Measurements from ENCODE around the gene CUX1.

The CUX1 gene

DNA sequence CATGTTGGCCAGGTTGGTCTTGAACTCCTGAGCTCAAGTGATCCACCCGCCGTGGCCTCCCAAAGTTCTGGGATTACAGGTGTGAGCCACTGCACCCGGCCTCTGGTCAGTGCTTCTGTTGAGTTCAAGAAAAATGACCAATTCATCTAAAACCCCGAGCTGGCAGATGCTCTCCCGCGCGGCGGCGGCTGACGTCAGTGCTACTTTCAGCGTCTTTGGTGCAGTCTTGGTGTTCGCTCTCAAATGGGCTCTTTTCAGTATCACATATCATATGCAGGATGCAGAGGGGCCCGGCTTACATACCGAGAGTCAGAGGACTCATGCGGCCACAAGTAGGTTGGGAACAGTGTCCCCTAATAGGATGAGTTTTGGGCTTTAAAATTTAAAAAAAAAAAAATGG lies 125.9 kb downstream of the CUX1 start:
- no peak overlapping the region for H3K4me3 ChIP-seq (ENCODE audit: low read depth, low read length)
- in situ Hi-C loops (cut with HindIII; ENCODE audit: low sequenced_read_pairs): no loop called here
- no peak for DNase-seq (ENCODE audit: low read depth, low spot score)
- TF ChIP-seq, protein P1, sequence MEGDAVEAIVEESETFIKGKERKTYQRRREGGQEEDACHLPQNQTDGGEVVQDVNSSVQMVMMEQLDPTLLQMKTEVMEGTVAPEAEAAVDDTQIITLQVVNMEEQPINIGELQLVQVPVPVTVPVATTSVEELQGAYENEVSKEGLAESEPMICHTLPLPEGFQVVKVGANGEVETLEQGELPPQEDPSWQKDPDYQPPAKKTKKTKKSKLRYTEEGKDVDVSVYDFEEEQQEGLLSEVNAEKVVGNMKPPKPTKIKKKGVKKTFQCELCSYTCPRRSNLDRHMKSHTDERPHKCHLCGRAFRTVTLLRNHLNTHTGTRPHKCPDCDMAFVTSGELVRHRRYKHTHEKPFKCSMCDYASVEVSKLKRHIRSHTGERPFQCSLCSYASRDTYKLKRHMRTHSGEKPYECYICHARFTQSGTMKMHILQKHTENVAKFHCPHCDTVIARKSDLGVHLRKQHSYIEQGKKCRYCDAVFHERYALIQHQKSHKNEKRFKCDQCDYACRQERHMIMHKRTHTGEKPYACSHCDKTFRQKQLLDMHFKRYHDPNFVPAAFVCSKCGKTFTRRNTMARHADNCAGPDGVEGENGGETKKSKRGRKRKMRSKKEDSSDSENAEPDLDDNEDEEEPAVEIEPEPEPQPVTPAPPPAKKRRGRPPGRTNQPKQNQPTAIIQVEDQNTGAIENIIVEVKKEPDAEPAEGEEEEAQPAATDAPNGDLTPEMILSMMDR (IDR thresholded peaks at IDR 0.05; ENCODE audit: low read depth, low read length): no peak

DNA sequence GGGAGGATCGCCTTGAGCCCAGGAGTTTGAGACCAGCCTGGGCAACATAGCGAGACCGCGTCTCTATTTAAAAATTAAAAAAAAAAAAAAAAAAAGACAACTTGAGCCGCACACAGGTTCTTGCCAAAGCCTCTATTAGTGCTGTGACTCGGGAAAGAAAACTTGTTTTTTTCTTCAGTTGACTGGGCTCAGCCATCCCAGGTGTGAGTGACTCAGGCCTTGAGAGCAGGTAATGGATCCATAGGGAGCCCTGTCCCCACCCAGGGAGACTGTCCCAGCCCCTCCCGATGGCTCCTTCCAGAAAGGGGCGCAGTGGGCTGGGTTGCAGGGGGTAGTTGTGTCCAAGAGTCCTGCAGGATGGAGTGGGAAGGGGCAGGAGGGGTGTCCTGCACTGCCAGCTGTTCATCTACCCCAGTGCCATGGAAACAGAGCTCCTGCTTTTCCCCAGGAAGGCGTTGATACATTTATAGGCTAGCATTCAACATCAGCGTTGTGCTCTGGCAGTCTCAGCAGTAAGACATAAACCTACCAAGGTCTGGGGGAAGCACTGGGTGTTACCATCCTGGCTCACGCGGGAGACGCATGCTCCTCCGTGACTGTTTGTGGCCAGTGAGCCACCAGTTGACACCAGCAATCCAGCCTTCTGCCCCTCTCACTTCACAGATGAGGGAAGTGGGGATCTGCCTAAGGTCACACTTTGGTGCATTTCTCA lies 126.6 kb downstream of the CUX1 start:
- no peak for DNase-seq (ENCODE audit: low read depth, low spot score)
- in situ Hi-C loops (cut with HindIII; ENCODE audit: low sequenced_read_pairs): no loop called here
- TF ChIP-seq, protein P1 (IDR thresholded peaks at IDR 0.05; ENCODE audit: low read depth, low read length): no peak
- H3K4me3 ChIP-seq (ENCODE audit: low read depth, low read length): no peak overlapping the region

DNA sequence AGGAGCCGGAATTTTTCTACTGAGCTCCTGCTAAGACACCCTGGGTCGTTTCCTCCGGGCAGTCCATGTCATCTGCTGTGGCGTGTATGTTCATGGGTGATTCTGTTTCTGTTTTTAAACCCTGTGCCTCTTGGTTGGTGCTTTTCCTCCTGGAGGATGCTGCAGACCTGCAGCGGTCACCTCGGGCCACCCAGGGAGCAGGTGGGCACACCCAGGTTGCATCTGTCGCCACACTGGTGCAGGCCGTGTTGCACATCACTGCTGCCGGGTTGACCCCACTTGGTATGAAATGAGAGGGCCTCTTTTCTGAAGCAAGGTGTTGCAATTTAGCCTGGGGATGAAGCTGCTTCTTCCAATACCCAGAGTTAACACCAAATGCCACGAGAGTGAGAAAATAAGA lies 127.2 kb downstream of the CUX1 start:
- TF ChIP-seq, protein P1 (IDR thresholded peaks at IDR 0.05; ENCODE audit: low read depth, low read length): no peak
- no peak for DNase-seq (ENCODE audit: low read depth, low spot score)
- in situ Hi-C loops (cut with HindIII; ENCODE audit: low sequenced_read_pairs): no loop called here
- no peak overlapping the region for H3K4me3 ChIP-seq (ENCODE audit: low read depth, low read length)

DNA sequence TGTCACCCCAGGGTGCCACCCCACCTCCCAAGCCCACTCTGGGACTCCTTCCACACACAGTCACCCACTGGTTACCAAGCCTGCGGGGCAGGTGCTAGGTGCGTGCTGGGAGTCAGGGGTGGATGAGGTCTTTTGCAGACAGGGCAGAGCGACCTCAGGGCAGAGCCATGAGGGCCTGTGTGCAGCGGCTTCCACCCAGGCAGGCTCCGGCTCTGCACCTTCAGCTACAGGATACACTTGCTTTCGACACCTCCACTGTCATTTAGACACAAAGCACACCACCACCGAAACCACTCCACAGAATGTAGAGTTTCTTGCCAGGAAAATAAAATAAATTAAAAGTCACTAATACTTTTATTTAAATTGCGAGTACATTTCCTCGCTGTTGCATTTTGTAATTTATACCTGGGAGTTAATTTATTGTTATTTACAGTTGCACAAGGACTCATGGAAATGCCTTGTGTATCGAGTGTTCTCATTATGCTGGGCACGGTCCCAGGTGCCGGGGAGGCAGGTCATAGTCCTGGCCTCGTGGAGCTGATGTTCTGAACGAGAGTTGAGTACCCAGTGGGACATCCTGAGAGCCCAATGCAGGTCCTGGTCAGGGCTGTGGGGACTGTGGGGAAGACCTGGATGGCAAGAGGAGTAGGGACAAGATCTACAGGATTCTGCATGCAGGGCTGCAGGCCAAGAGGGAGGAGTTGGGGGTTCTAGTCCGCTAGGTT lies 127.8 kb downstream of the CUX1 start:
- no peak for DNase-seq (ENCODE audit: low read depth, low spot score)
- in situ Hi-C loops (cut with HindIII; ENCODE audit: low sequenced_read_pairs): no loop called here
- H3K4me3 ChIP-seq (ENCODE audit: low read depth, low read length): no peak overlapping the region
- TF ChIP-seq, protein P1 (IDR thresholded peaks at IDR 0.05; ENCODE audit: low read depth, low read length): no peak

DNA sequence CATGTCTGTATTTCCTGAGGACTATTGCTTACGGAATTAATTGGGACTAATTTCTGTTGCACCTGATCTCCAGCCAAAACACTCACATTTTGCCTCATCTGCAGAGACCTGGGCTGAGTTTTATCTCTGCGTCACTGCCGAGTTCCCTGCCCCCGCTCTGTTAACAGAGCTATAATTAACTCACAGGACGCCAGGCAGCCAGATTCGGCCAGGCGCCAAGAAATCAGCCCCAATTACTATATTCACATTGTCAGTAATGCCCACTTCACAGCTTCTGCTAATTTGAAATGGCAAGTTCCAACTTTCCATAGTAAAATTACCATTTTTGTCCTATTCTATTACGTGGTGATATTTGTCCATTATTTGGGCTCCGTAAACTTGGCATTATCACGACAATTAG lies 130.5 kb downstream of the CUX1 start:
- H3K4me3 ChIP-seq (ENCODE audit: low read depth, low read length): no peak overlapping the region

DNA sequence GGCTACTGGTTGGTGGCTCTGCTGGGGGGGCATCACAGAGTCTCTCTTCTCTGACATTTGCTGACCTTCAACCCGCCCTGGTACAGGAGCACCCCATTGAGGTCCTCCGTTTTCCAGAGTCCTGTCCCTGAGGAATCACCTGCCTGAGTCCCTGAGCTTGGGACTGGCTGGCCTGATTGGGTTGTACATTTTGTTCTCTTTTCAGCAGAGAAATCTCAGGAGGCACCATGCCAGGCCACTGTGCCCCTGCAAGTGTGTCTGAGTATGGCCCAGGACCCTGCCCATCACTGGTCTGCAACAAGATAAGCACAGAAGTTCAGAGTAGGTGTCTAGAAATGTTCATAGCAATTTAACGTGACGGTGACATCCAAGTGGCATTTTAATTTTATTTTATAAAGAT lies 131.2 kb downstream of the CUX1 start:
- DNase-seq (ENCODE audit: low read depth, low spot score): no peak
- H3K4me3 ChIP-seq (ENCODE audit: low read depth, low read length): no peak overlapping the region
- in situ Hi-C loops (cut with HindIII; ENCODE audit: low sequenced_read_pairs): no loop called here
- TF ChIP-seq, protein P1 (IDR thresholded peaks at IDR 0.05; ENCODE audit: low read depth, low read length): no peak

More for the DNA sequence above, 130.5 kb downstream of the CUX1 start:
- TF ChIP-seq, protein P1 (IDR thresholded peaks at IDR 0.05; ENCODE audit: low read depth, low read length): no peak
- in situ Hi-C loops (cut with HindIII; ENCODE audit: low sequenced_read_pairs): no loop called here
- DNase-seq (ENCODE audit: low read depth, low spot score): no peak
